Trophoblast cell (in vitro differentiated cells and primary cell): ENCODE results near the gene CNOT3.
A peak's percentile ranks its signal among the peaks of the same experiment; 100 is the strongest.

Source experiments
- DNase-seq, 2 donors: peaks; one replicate each; pipeline ENCODE4 v3.0.0-alpha.2; 2016
- H2AFZ ChIP-seq: 2 replicates; pipeline ENCODE4 v1.6.1; 2013; ENCODE audit warnings: low read length, moderate library complexity, mild to moderate bottlenecking; ENCODE audit not compliant: insufficient read depth, poor library complexity
- H2AK5ac ChIP-seq: 2 replicates; pipeline ENCODE4 v1.6.1; 2013; ENCODE audit warnings: mild to moderate bottlenecking, low read length
- H2BK120ac ChIP-seq: 2 replicates; pipeline ENCODE4 v1.6.1; 2013; ENCODE audit warnings: low read length, mild to moderate bottlenecking, moderate library complexity; ENCODE audit not compliant: insufficient read depth, poor library complexity
- H2BK12ac ChIP-seq: 2 replicates; pipeline ENCODE4 v1.6.1; 2013; ENCODE audit warnings: mild to moderate bottlenecking, low read length, moderate library complexity
- H2BK5ac ChIP-seq: 2 replicates; pipeline ENCODE4 v1.6.1; 2013; ENCODE audit warnings: low read length, low read depth, moderate library complexity, mild to moderate bottlenecking; ENCODE audit not compliant: poor library complexity
- H3K14ac ChIP-seq: 2 replicates; pipeline ENCODE4 v1.6.1; 2013; ENCODE audit warnings: mild to moderate bottlenecking, low read length
- H3K18ac ChIP-seq: 2 replicates; pipeline ENCODE4 v1.6.1; 2013; ENCODE audit warnings: mild to moderate bottlenecking, low read length
- H3K23ac ChIP-seq: 2 replicates; pipeline ENCODE4 v1.6.1; 2013; ENCODE audit warnings: low read length
- H3K27ac ChIP-seq: 2 replicates; pipeline ENCODE4 v1.5.1; 2013; ENCODE audit warnings: low read depth, mild to moderate bottlenecking, inconsistent platforms, low read length, moderate library complexity
- H3K27me3 ChIP-seq: 2 replicates; pipeline ENCODE4 v1.6.1; 2013; ENCODE audit warnings: inconsistent platforms, mild to moderate bottlenecking, low read length, moderate library complexity; ENCODE audit not compliant: insufficient read depth
- H3K36me3 ChIP-seq, 2 experiments: 1 replicate in 1 of 2; 2 replicates in 1 of 2; pipeline ENCODE4 v1.6.1; 2013; ENCODE audit warnings: low read length in 2 of 2, mild to moderate bottlenecking in 2 of 2, moderate library complexity in 1 of 2; ENCODE audit not compliant: insufficient read depth in 2 of 2, control insufficient read depth in 1 of 2
- H3K4ac ChIP-seq: 2 replicates; pipeline ENCODE4 v1.6.1; 2013; ENCODE audit warnings: low read depth, mild to moderate bottlenecking, low read length, moderate library complexity
- H3K4me1 ChIP-seq, 2 experiments: 1 replicate in 1 of 2; 2 replicates in 1 of 2; pipeline ENCODE4 v1.6.1; 2013; ENCODE audit warnings: low read length in 2 of 2, mild to moderate bottlenecking in 2 of 2, moderate library complexity in 1 of 2; ENCODE audit not compliant: insufficient read depth in 2 of 2, control insufficient read depth in 1 of 2
- H3K4me2 ChIP-seq: 2 replicates; pipeline ENCODE4 v1.6.1; 2013; ENCODE audit warnings: inconsistent platforms, mild to moderate bottlenecking, low read length, moderate library complexity
- H3K4me3 ChIP-seq: 2 replicates; pipeline ENCODE4 v1.5.1; 2013; ENCODE audit warnings: mild to moderate bottlenecking, low read depth, low read length, inconsistent platforms
- H3K79me1 ChIP-seq: one replicate; pipeline ENCODE4 v1.6.1; 2013; ENCODE audit warnings: low read length
- H3K79me2 ChIP-seq: 2 replicates; pipeline ENCODE4 v1.6.1; 2013; ENCODE audit warnings: low read length, mild to moderate bottlenecking; ENCODE audit not compliant: control insufficient read depth, insufficient read depth, poor library complexity
- H3K9ac ChIP-seq: 2 replicates; pipeline ENCODE4 v1.6.1; 2013; ENCODE audit warnings: mild to moderate bottlenecking, low read length
- H3K9me3 ChIP-seq: 2 replicates; pipeline ENCODE4 v1.6.1; 2013; ENCODE audit warnings: low read depth, mild to moderate bottlenecking, control low read depth, inconsistent platforms, low read length; ENCODE audit not compliant: insufficient read depth
- H4K12ac ChIP-seq: 2 replicates; pipeline ENCODE4 v1.6.1; 2013; ENCODE audit warnings: low read depth, mild to moderate bottlenecking, low read length, moderate library complexity
- H4K8ac ChIP-seq: 2 replicates; pipeline ENCODE4 v1.6.1; 2013; ENCODE audit warnings: low read depth, mild to moderate bottlenecking, low read length, moderate library complexity
- H4K91ac ChIP-seq: one replicate; pipeline ENCODE4 v1.6.1; 2013; ENCODE audit warnings: low read depth, mild to moderate bottlenecking, low read length, moderate library complexity
- WGBS: extraction: QIAGEN DNeasy Blood & Tissue Kit; methylation state at CpG from one replicate; pipeline ENCODE4 v1.1.7; 2013; ENCODE audit warnings: missing lambda C conversion rate; ENCODE audit not compliant: insufficient read length, insufficient coverage; ENCODE audit errors: extremely low coverage; 5-methylcytosine and 5-hydroxymethylcytosine counted together

Gene CNOT3

GRCh38 chr19:54199401-54199800, 61.8 kb downstream of the CNOT3 start:
- peaks cover 11% of the 10 kb centered on the region for H3K79me1 ChIP-seq
- H2BK12ac ChIP-seq, result peak overlapping the region; percentile 78
- no CpG with 5 or more reads among the region's 16 CpGs for WGBS
- H2AFZ ChIP-seq, result no peak overlapping the region
- H3K4me1 ChIP-seq, result peaks cover 8 to 14% of the 10 kb centered on the region in 2 experiments
- no peak overlapping the region for H3K14ac ChIP-seq
- H3K9me3 ChIP-seq, result no peaks in the 10 kb centered on the region
- no peak overlapping the region for H2AK5ac ChIP-seq
- peaks cover 28 to 32% of the 10 kb centered on the region in 2 experiments for H3K36me3 ChIP-seq
- no peak overlapping the region for H4K91ac ChIP-seq
- no peaks in the 10 kb centered on the region for H3K27me3 ChIP-seq
- H3K4me2 ChIP-seq, result no peak overlapping the region
- H4K8ac ChIP-seq, result no peak overlapping the region
- H3K4me3 ChIP-seq, result no peak overlapping the region
- H3K9ac ChIP-seq, result no peak overlapping the region
- DNase-seq, result peak in 1 of 2 donors; percentile 22
- no peak overlapping the region for H3K4ac ChIP-seq
- no peak overlapping the region for H2BK5ac ChIP-seq
- H3K23ac ChIP-seq, result no peak overlapping the region
- H3K79me2 ChIP-seq, result peaks cover 26% of the 10 kb centered on the region
- no peak overlapping the region for H2BK120ac ChIP-seq
- H3K18ac ChIP-seq, result no peak overlapping the region
- H3K27ac ChIP-seq, result no peak overlapping the region
- H4K12ac ChIP-seq, result no peak overlapping the region

- Histone ChIP-seq H2BK12ac (no peak overlapping the region), H2BK5ac (peak overlapping the region; percentile 28), H2AFZ (peak overlapping the region; percentile 12), H3K27me3 (no peaks in the 10 kb centered on the region), H3K9ac (peak overlapping the region; percentile 93), H3K79me1 (peaks cover 11% of the 10 kb centered on the region), H3K4me3 (peak overlapping the region; percentile 79), H3K18ac (peak overlapping the region; percentile 37), H4K8ac (peak overlapping the region; percentile 59), H3K9me3 (no peaks in the 10 kb centered on the region), H4K91ac (peak overlapping the region; percentile 55), H2AK5ac (no peak overlapping the region), H3K27ac (peak overlapping the region; percentile 73), H2BK120ac (peak overlapping the region; percentile 48), H3K36me3 (peaks cover 37 to 46% of the 10 kb centered on the region in 2 experiments), H3K4ac (peak overlapping the region; percentile 93), H3K14ac (peak overlapping the region; percentile 63), H3K4me2 (peak overlapping the region; percentile 95), H3K23ac (no peak overlapping the region), H4K12ac (peak overlapping the region; percentile 12), H3K4me1 (peaks cover 8 to 14% of the 10 kb centered on the region in 2 experiments), H3K79me2 (peaks cover 26% of the 10 kb centered on the region)
- no CpG with 5 or more reads among the region's 28 CpGs for WGBS
- DNase-seq, result no peak
These were observed 63.7 kb downstream of the CNOT3 start for GRCh38 chr19:54201172-54201701.

- Histone ChIP-seq H3K79me2 (peaks cover 26% of the 10 kb centered on the region), H3K4me3 (peak overlapping the region; percentile 28), H3K27ac (no peak overlapping the region), H2BK5ac (no peak overlapping the region), H3K4me1 (peaks cover 8 to 14% of the 10 kb centered on the region in 2 experiments), H4K91ac (no peak overlapping the region), H3K4ac (peak overlapping the region; percentile 93), H2AK5ac (no peak overlapping the region), H3K14ac (no peak overlapping the region), H4K12ac (no peak overlapping the region), H3K27me3 (no peaks in the 10 kb centered on the region), H2BK12ac (no peak overlapping the region), H4K8ac (no peak overlapping the region), H3K9ac (peak overlapping the region; percentile 38), H3K4me2 (peak overlapping the region; percentile 95), H3K36me3 (peaks cover 45 to 54% of the 10 kb centered on the region in 2 experiments), H3K18ac (no peak overlapping the region), H2AFZ (no peak overlapping the region), H2BK120ac (no peak overlapping the region), H3K79me1 (peaks cover 11% of the 10 kb centered on the region), H3K23ac (no peak overlapping the region), H3K9me3 (no peaks in the 10 kb centered on the region)
- no CpG with 5 or more reads among the region's 13 CpGs for WGBS
- DNase-seq, result peak in 1 of 2 donors; percentile 27
These were observed 64.4 kb downstream of the CNOT3 start for GRCh38 chr19:54201980-54202379.

GRCh38 chr19:54203151-54203611, 65.6 kb downstream of the CNOT3 start:
- Histone ChIP-seq H2BK12ac (no peak overlapping the region), H3K79me2 (peaks cover 26% of the 10 kb centered on the region), H3K4me1 (peaks cover 12 to 16% of the 10 kb centered on the region in 2 experiments), H3K79me1 (peaks cover 11% of the 10 kb centered on the region), H3K4me3 (no peak overlapping the region), H3K27me3 (no peaks in the 10 kb centered on the region), H4K8ac (no peak overlapping the region), H2AK5ac (no peak overlapping the region), H3K18ac (no peak overlapping the region), H2BK5ac (no peak overlapping the region), H3K9me3 (no peaks in the 10 kb centered on the region), H3K36me3 (peaks cover 54 to 66% of the 10 kb centered on the region in 2 experiments), H4K91ac (no peak overlapping the region), H2BK120ac (no peak overlapping the region), H3K4me2 (peak overlapping the region; percentile 95), H3K14ac (no peak overlapping the region), H3K23ac (no peak overlapping the region), H4K12ac (no peak overlapping the region), H3K4ac (peak overlapping the region; percentile 93), H2AFZ (no peak overlapping the region), H3K9ac (no peak overlapping the region), H3K27ac (no peak overlapping the region)
- WGBS, result no CpG with 5 or more reads among the region's 9 CpGs
- DNase-seq, result no peak
